ENCODE measurements around the gene ZC3H4. TPM values are rescaled to one million over a fixed set of nuclear protein-coding genes. Genes with fewer than 3 reads are reported as not detected.

Gene ZC3H4
- total RNA-seq, 2 donors from 2014 or later: 35.3 to 49.1 TPM

GRCh38 chr19:47026889-47027288, 86.7 kb downstream of the ZC3H4 start:
- H3K4me1 ChIP-seq (replicated peaks): peaks cover 1% of the 10 kb centered on the region
- no peak for DNase-seq (ENCODE audit: low spot score)
- H3K36me3 ChIP-seq: no peaks in the 10 kb centered on the region
- no peak overlapping the region for H3K4me3 ChIP-seq
- no peak overlapping the region for H3K27ac ChIP-seq
- WGBS: 91% methylated on average over 8 of the region's 8 CpGs
- no peaks in the 10 kb centered on the region for H3K9me3 ChIP-seq
- H3K27me3 ChIP-seq (replicated peaks; ENCODE audit: insufficient read depth): peaks cover 17% of the 10 kb centered on the region
- TF ChIP-seq POLR2AphosphoS5 (IDR thresholded peaks at IDR 0.05) (no peak), POLR2A (IDR thresholded peaks at IDR 0.05) (no peak), CTCF (IDR thresholded peaks at IDR 0.05) (no peak)
- intact Hi-C loops (cut with DNase I): no loop called here

- Histone ChIP-seq H3K4me3 (no peak overlapping the region), H3K4me1 (replicated peaks) (peaks cover 6% of the 10 kb centered on the region), H3K27ac (no peak overlapping the region), H3K27me3 (replicated peaks; ENCODE audit: insufficient read depth) (peaks cover 24% of the 10 kb centered on the region), H3K36me3 (no peaks in the 10 kb centered on the region), H3K9me3 (no peaks in the 10 kb centered on the region)
- no peak for DNase-seq (ENCODE audit: low spot score)
- TF ChIP-seq POLR2A (IDR thresholded peaks at IDR 0.05) (no peak), CTCF (IDR thresholded peaks at IDR 0.05) (no peak), POLR2AphosphoS5 (IDR thresholded peaks at IDR 0.05) (no peak)
- intact Hi-C loops (cut with DNase I): no loop called here
- 88% methylated on average over 2 of the region's 2 CpGs for WGBS
These were observed 87.4 kb downstream of the ZC3H4 start for GRCh38 chr19:47026156-47026555.

- intact Hi-C loops (cut with DNase I): no loop called here
These were observed 89.1 kb downstream of the ZC3H4 start for GRCh38 chr19:47024502-47024901.

GRCh38 chr19:47023448-47023794, 90.2 kb downstream of the ZC3H4 start:
- peaks cover 20% of the 10 kb centered on the region for H3K4me1 ChIP-seq (replicated peaks)
- no peaks in the 10 kb centered on the region for H3K36me3 ChIP-seq
- intact Hi-C loops (cut with DNase I): no loop called here
- no peaks in the 10 kb centered on the region for H3K9me3 ChIP-seq
- H3K4me3 ChIP-seq: no peak overlapping the region
- peaks cover 28% of the 10 kb centered on the region for H3K27me3 ChIP-seq (replicated peaks; ENCODE audit: insufficient read depth)
- no peak for DNase-seq (ENCODE audit: low spot score)
- WGBS: 29% methylated on average over 7 of the region's 7 CpGs
- H3K27ac ChIP-seq: no peak overlapping the region
- no peak for TF ChIP-seq CTCF (IDR thresholded peaks at IDR 0.05)
- no peak for TF ChIP-seq POLR2A (IDR thresholded peaks at IDR 0.05)
- no peak for TF ChIP-seq POLR2AphosphoS5 (IDR thresholded peaks at IDR 0.05)

More at GRCh38 chr19:47024502-47024901, 89.1 kb downstream of the ZC3H4 start:
- no peak for TF ChIP-seq POLR2AphosphoS5 (IDR thresholded peaks at IDR 0.05)
- no peak for TF ChIP-seq CTCF (IDR thresholded peaks at IDR 0.05)
- TF ChIP-seq POLR2A (IDR thresholded peaks at IDR 0.05): no peak
- peaks cover 32% of the 10 kb centered on the region for H3K27me3 ChIP-seq (replicated peaks; ENCODE audit: insufficient read depth)
- H3K9me3 ChIP-seq: no peaks in the 10 kb centered on the region
- H3K27ac ChIP-seq: no peak overlapping the region
- no peaks in the 10 kb centered on the region for H3K36me3 ChIP-seq
- H3K4me3 ChIP-seq: no peak overlapping the region
- 82% methylated on average over 5 of the region's 5 CpGs for WGBS
- DNase-seq (ENCODE audit: low spot score): no peak
- H3K4me1 ChIP-seq (replicated peaks): peaks cover 20% of the 10 kb centered on the region

GRCh38 chr19:47022541-47023447, 90.8 kb downstream of the ZC3H4 start:
- H3K27me3 ChIP-seq (replicated peaks; ENCODE audit: insufficient read depth): peaks cover 22% of the 10 kb centered on the region
- WGBS: 5% methylated on average over 33 of the region's 33 CpGs
- no peaks in the 10 kb centered on the region for H3K36me3 ChIP-seq
- DNase-seq (ENCODE audit: low spot score): no peak
- H3K27ac ChIP-seq: no peak overlapping the region
- no peak overlapping the region for H3K4me3 ChIP-seq
- TF ChIP-seq POLR2A (IDR thresholded peaks at IDR 0.05) (no peak), CTCF (IDR thresholded peaks at IDR 0.05) (no peak), POLR2AphosphoS5 (IDR thresholded peaks at IDR 0.05) (no peak)
- no peaks in the 10 kb centered on the region for H3K9me3 ChIP-seq
- intact Hi-C loops (cut with DNase I): no loop called here
- peaks cover 20% of the 10 kb centered on the region for H3K4me1 ChIP-seq (replicated peaks)
